GM19463 (cell line): ENCODE measurements around the gene NFIB.

ENCODE experiments used
- ATAC-seq: cut with Tn5 transposase; IDR thresholded peaks from one replicate; pipeline ENCODE4 v1.9.1; 2021; ENCODE audit warnings: mild to moderate bottlenecking, moderate library complexity; ENCODE audit not compliant: unreplicated experiment

The NFIB gene

GRCh38 chr9:14158916-14159315 is 155.0 kb downstream of the NFIB start:
- no peak for ATAC-seq

GRCh38 chr9:14158136-14158813 is 155.7 kb downstream of the NFIB start:
- no peak for ATAC-seq

DNA sequence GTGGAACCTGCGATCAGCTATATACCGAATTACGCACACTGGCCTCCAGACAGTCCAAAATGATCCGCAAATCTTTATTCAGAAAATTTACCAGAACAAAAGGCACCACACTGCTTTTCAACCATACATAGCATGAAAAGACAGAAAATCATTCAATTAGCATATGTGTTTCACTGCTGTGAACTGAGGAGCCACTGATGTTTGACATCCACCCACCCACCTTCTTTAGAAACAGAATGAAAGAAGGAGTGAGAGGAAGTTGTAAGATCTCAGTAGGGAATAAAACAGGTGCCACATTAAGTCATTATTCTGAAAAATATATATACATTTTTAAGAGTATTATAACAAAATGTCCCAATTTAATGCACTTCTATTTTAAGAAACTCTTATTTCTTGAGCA is 156.8 kb downstream of the NFIB start:
- no peak for ATAC-seq

- peak; percentile 90 for ATAC-seq
Observed at GRCh38 chr9:14156046-14156445, 157.9 kb downstream of the NFIB start.

- no peak for ATAC-seq
Observed at GRCh38 chr9:14155237-14155636, 158.7 kb downstream of the NFIB start.

GRCh38 chr9:14153310-14153720 is 160.6 kb downstream of the NFIB start:
- no peak for ATAC-seq

GRCh38 chr9:14151451-14151850 is 162.5 kb downstream of the NFIB start:
- no peak for ATAC-seq

DNA sequence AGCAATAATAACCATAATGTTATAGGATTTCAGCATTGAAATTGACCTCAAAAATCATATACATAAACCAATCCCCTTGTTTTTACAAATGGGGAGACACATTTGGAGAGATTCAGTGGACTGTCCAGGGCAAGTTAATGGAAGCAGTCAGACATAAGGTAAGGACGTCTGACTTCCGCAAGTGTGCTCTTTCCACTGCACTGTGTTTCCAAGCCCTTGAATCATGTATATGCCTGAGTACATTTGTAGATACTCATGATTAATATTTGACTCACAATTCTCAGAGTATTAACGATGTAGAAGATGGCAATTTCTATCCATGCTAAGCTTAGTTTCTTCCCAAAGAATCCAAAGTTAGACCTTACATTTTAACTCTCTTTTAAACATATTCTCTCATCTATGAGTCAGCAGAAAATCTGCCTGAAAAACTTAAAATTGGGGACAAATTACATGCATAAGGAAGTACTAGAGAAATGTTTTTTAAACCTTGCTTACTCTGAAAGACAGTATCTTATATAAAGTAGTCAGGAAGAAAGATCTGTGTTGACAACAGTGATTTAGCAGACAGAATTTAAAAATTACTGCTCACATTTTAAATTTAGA is 165.3 kb downstream of the NFIB start:
- no peak for ATAC-seq

- no peak for ATAC-seq
Observed at GRCh38 chr9:14147738-14148137, 166.2 kb downstream of the NFIB start.

DNA sequence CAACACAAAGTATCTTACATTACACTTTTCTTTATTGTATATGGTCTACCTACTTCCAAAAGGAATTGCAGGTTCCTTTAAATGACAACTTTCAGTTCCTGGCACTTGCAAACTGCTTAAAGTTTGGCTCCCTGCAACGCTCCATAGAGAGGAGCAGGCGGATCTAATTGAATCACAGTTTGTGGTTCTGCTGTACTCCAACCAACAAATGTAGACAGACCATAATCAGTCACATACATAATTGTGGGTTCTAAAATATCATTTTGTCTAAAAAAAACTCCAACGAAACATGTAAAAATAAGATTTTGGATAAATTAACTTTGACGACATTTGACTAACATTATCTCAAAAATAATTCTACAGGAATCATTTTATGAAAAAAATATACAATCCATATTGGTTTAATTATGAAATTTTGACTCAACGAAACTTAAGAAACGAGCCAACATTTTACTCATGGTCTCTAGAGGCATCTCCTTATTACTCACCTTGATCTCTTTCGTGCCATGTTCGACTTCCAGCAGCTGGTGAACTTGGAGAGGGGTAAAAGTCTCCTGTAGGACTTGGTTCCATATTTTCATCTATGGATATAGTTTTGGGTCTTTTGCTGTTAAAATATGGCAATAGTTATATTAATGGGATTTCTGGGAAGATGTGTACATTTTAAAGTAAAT is 167.6 kb downstream of the NFIB start:
- no peak for ATAC-seq

DNA sequence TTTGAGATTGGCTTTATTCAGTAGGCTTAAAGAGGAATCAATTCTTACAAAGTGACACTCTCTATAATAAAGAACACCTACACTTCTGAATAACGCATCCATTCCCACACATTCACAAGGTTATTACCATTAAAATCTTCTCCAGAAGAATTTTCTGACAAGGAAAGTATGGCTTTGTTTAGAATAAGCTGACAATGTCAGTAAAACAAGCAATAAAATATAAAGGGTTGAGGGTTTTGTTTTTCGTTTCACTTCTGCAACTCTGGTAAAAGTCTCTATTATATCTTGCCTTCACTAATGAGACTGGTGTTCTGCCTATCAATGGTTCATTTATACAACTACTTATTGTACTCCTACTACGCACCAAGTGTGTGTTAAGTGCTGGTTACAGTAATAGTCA is 169.7 kb downstream of the NFIB start:
- no peak for ATAC-seq

- no peak for ATAC-seq
Observed at GRCh38 chr9:14141699-14142098, 172.2 kb downstream of the NFIB start.

- ATAC-seq = no peak
Observed at GRCh38 chr9:14140096-14140697, 173.7 kb downstream of the NFIB start.

DNA sequence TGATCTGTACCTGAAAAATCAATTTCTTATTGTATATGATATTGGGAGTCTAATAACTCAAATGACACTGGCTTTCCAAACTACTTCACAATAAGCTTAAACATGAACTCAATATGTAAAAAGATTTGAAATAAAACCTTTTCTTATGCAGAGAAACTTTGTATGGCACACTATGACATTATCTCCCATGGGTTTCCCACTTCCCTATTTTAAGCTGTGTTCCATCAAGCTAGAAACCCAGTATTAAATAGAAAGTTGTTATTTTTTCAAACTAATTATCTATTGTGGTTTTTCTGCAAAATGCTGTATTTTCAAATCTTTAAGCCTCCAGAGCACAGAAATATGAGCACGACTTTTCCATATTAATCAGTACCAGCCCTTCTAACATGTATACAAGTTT is 174.7 kb downstream of the NFIB start:
- no peak for ATAC-seq

- ATAC-seq = no peak
Observed at GRCh38 chr9:14136646-14137370, 177.1 kb downstream of the NFIB start.

- no peak for ATAC-seq
Observed at GRCh38 chr9:14136047-14136635, 177.8 kb downstream of the NFIB start.

DNA sequence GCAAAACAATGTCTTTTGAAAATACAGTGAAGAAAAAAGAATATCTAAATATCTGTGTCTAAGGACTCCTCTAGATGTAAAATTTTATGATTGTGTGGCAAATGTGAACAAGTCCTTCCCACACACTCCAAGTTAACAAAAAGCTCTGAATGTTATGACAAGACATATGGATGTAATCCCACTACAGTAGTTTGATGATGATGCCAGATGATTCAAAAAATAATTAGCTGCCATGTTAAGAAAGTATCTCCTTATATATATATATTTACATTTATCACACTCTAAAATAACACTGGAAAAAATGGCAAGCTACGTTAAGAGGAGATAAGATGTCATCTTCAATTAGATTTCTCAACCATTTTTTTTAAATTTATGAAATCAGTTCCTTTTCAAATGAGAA is 178.5 kb downstream of the NFIB start:
- ATAC-seq = no peak

DNA sequence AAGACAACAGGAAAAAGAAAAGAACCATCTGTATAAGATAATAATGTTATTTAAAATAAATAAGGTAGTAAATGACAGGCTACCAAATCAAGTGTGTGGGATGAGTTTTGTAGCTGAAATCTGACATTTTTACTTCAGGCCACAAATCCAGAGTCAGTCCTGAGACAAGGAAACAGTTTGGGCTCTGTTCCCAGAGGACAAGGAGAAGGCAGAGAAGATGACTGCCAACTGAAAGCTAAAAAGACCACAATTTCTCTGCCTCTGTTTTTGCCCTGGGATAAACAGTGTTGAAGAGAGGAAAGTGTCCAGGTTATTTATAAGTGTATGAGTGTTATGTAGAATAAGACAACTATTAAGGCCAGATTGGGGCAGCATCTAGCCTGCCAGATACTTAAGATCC is 180.5 kb downstream of the NFIB start:
- ATAC-seq = no peak

DNA sequence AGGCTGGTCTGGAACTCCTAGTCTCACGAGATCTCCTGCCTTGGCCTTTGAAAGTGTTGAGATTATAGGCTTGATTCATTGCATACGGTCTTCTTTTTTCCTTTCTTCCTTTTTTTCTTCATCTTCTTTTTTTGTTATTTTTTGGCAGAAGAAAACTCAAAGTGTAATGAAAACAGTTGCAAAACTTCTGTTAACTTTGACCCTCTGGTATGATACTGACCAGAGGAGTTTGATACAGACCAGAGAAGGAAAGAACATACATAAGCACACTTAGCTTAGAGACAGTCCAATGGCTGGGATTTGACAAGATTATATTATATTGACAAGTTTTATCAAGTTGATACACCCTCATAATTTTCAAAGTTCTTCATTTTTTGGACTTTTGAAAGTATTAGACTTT is 181.2 kb downstream of the NFIB start:
- no peak for ATAC-seq

GRCh38 chr9:14131356-14132088 is 182.4 kb downstream of the NFIB start:
- no peak for ATAC-seq
